NCI-H524 (cell line): ENCODE measurements around the gene INSYN2B.

ENCODE experiments used
- DNase-seq, 2 experiments: peaks; one replicate each; lab custom pipeline; 2025; lab: John Stamatoyannopoulos, UW

INSYN2B gene

GRCh38 chr5:169889572-169889971 is 90.7 kb downstream of the INSYN2B start:
- DNase-seq: no peak

GRCh38 chr5:169886677-169887076 is 93.6 kb downstream of the INSYN2B start:
- DNase-seq: no peak

GRCh38 chr5:169886033-169886432 is 94.3 kb downstream of the INSYN2B start:
- DNase-seq: no peak

GRCh38 chr5:169881702-169882303 is 98.5 kb downstream of the INSYN2B start:
- no peak for DNase-seq

GRCh38 chr5:169880785-169881184 is 99.5 kb downstream of the INSYN2B start:
- no peak for DNase-seq

GRCh38 chr5:169880012-169880663 is 100.2 kb downstream of the INSYN2B start:
- DNase-seq: peak in 1 of 2 experiments; percentile 56

- no peak for DNase-seq
Measured at GRCh38 chr5:169876386-169876785, 103.9 kb downstream of the INSYN2B start.

GRCh38 chr5:169875731-169876130 is 104.6 kb downstream of the INSYN2B start:
- no peak for DNase-seq

- no peak for DNase-seq
Measured at GRCh38 chr5:169875091-169875728, 105.1 kb downstream of the INSYN2B start.

GRCh38 chr5:169874621-169875020 is 105.7 kb downstream of the INSYN2B start:
- DNase-seq: no peak

GRCh38 chr5:169873642-169874041 is 106.7 kb downstream of the INSYN2B start:
- DNase-seq: no peak

GRCh38 chr5:169871826-169872490 is 108.3 kb downstream of the INSYN2B start:
- no peak for DNase-seq

- DNase-seq: no peak
Measured at GRCh38 chr5:169870211-169870610, 110.1 kb downstream of the INSYN2B start.

- peak in 1 of 2 experiments; percentile 14 for DNase-seq
Measured at GRCh38 chr5:169869066-169869465, 111.2 kb downstream of the INSYN2B start.

- no peak for DNase-seq
Measured at GRCh38 chr5:169867347-169867746, 112.9 kb downstream of the INSYN2B start.

- no peak for DNase-seq
Measured at GRCh38 chr5:169864483-169864882, 115.8 kb downstream of the INSYN2B start.

GRCh38 chr5:169862391-169862811 is 117.9 kb downstream of the INSYN2B start:
- peak in 1 of 2 experiments; percentile 40 for DNase-seq

- DNase-seq: peak in 1 of 2 experiments; percentile 40
Measured at GRCh38 chr5:169861934-169862333, 118.4 kb downstream of the INSYN2B start.

GRCh38 chr5:169861433-169861832 is 118.9 kb downstream of the INSYN2B start:
- DNase-seq: no peak

- DNase-seq: no peak
Measured at GRCh38 chr5:169860585-169860984, 119.7 kb downstream of the INSYN2B start.

GRCh38 chr5:169856571-169856970 is 123.7 kb downstream of the INSYN2B start:
- DNase-seq: no peak

GRCh38 chr5:169851321-169851850 is 128.9 kb downstream of the INSYN2B start:
- DNase-seq: no peak
